K562 (cell line): ENCODE results near the gene SLC25A11. TPM values are rescaled to one million over a fixed set of nuclear protein-coding genes. Genes with fewer than 3 reads are reported as not detected.

Source experiments
- ATAC-seq: fragments of 200-7000 bp; cut with Tn5 transposase; 3 replicates; pipeline ENCODE4 v1.9.1; 2020; ENCODE audit warnings: moderate library complexity
- BruUV-seq: library from RNA; stranded (reverse); fragments of 400-500 nt; replicated peaks from 2 replicates; lab custom pipeline; 2021; lab: Mats Ljungman, UMichigan
- CTCF ChIA-PET: fragments of 300-600 bp; formaldehyde crosslinking; extraction: SDS; loops from one replicate; lab custom pipeline; 2021; ENCODE audit warnings: low intra/inter-chr PET ratio; lab: Yijun Ruan, JAX
- POLR2A ChIA-PET: fragments of 300-600, 350-650 bp; sonication (Branson Sonifier 250); formaldehyde crosslinking; extraction: SDS; loops from one replicate; lab custom pipeline; 2021; ENCODE audit warnings: antibody characterized with exemption, inconsistent platforms; lab: Yijun Ruan, JAX
- DNase-seq, 4 experiments: peaks; one replicate each; pipeline versions ENCODE4 v3.0.0 to v3.0.0-alpha.2; 2011 to 2018; ENCODE audit warnings: low spot score in 3 of 4, mixed read lengths in 3 of 4; ENCODE audit errors: extremely low read depth in 1 of 4
- FAIRE-seq: peaks from 2 replicates; lab custom pipeline; 2011; peaks lifted over from hg19 to GRCh38; lab: Jason Lieb, UNC
- H2AFZ ChIP-seq: 2 replicates; pipeline ENCODE4 v1.6.0; 2011; ENCODE audit warnings: low read depth, low read length, control low read depth, inconsistent platforms
- H3K27ac ChIP-seq: fragments of 200-600 bp; 3 replicates; pipeline ENCODE4 v1.8.0; 2011; ENCODE audit warnings: low read depth, mild to moderate bottlenecking, control low read depth, inconsistent platforms, low read length, moderate library complexity, mixed read lengths; ENCODE audit errors: extremely low read depth
- H3K27me3 ChIP-seq, 2 experiments: fragments of 300-600 bp in 1 of 2; 2 replicates in 1 of 2; 3 replicates in 1 of 2; pipeline versions ENCODE4 v1.6.0 to v1.8.0; 2011; ENCODE audit warnings: inconsistent platforms in 2 of 2, low read length in 2 of 2, mild to moderate bottlenecking in 1 of 2, mixed read lengths in 1 of 2, moderate library complexity in 1 of 2; ENCODE audit not compliant: control insufficient read depth in 2 of 2, insufficient read depth in 2 of 2
- H3K36me3 ChIP-seq: fragments of 300-600 bp; 3 replicates; pipeline ENCODE4 v1.8.0; 2011; ENCODE audit warnings: mild to moderate bottlenecking, low read length, inconsistent platforms; ENCODE audit not compliant: control insufficient read depth, insufficient read depth
- H3K4me1 ChIP-seq, 2 experiments: fragments of 200-600 bp in 1 of 2; replicated peaks in 1 of 2; 2 replicates in 1 of 2; 3 replicates in 1 of 2; pipeline versions ENCODE4 v1.5.1 to v1.8.0; 2011; ENCODE audit warnings: inconsistent platforms in 2 of 2, low read length in 2 of 2, mild to moderate bottlenecking in 1 of 2, mixed read lengths in 1 of 2, moderate library complexity in 1 of 2; ENCODE audit not compliant: control insufficient read depth in 2 of 2, insufficient read depth in 2 of 2
- H3K4me2 ChIP-seq: 2 replicates; pipeline ENCODE4 v1.6.1; 2011; ENCODE audit warnings: low read length, control low read depth, inconsistent platforms, mixed read lengths; ENCODE audit not compliant: insufficient read depth
- H3K4me3 ChIP-seq: fragments of 200-600 bp; sonication (generic), shearing (Covaris generic); 2 replicates; pipeline ENCODE4 v1.5.1; 2016; ENCODE audit warnings: control low read depth, inconsistent platforms
- H3K79me2 ChIP-seq: fragments of 200-600 bp; 3 replicates; pipeline ENCODE4 v1.8.0; 2011; ENCODE audit warnings: low read length, inconsistent platforms; ENCODE audit not compliant: control insufficient read depth, insufficient read depth
- H3K9ac ChIP-seq, 2 experiments: 2 replicates each; pipeline versions ENCODE4 v1.6.0 to v1.6.1; 2011; ENCODE audit warnings: low read depth in 2 of 2, low read length in 2 of 2, control low read depth in 1 of 2, inconsistent platforms in 1 of 2, mild to moderate bottlenecking in 1 of 2, mixed read lengths in 1 of 2; ENCODE audit not compliant: insufficient read depth in 1 of 2
- H3K9me1 ChIP-seq: one replicate; pipeline ENCODE4 v1.6.0; 2011; ENCODE audit warnings: inconsistent platforms, mild to moderate bottlenecking, low read length, moderate library complexity; ENCODE audit not compliant: control insufficient read depth, insufficient read depth
- H3K9me3 ChIP-seq: replicated peaks from 2 replicates; pipeline ENCODE4 v1.5.1; 2011; ENCODE audit warnings: low read depth, low read length, inconsistent platforms; ENCODE audit not compliant: control insufficient read depth, insufficient read depth
- H4K20me1 ChIP-seq: replicated peaks from 2 replicates; pipeline ENCODE4 v1.6.1; 2011; ENCODE audit warnings: low read length, inconsistent platforms, mixed read lengths; ENCODE audit not compliant: control insufficient read depth, insufficient read depth
- CEBPG ChIP-seq, 3 experiments: fragments of 200-800 bp in 1 of 3; sonication (Bioruptor generic) in 1 of 3; sonication (generic) in 1 of 3; formaldehyde crosslinking in 1 of 3; IDR thresholded peaks in 2 of 3; conservative IDR thresholded peaks in 1 of 3; 2 replicates each; pipeline versions ENCODE4 v1.6.1 to v1.8.0; 2016 to 2022; ENCODE audit warnings: missing compliant biosample characterization in 2 of 3, missing genetic modification characterization in 2 of 3, mild to moderate bottlenecking in 1 of 3, missing genetic modification reagents in 1 of 3
- E2F3 ChIP-seq: fragments of 250-450 bp; sonication (Bioruptor Pico); IDR thresholded peaks from 2 replicates; pipeline ENCODE4 v1.4.0; 2020; ENCODE audit warnings: mild to moderate bottlenecking
- ETV1 ChIP-seq: fragments of 450-650 bp; conservative IDR thresholded peaks from 2 replicates; pipeline ENCODE4 v1.6.1; 2016; ENCODE audit warnings: missing genetic modification characterization, control low read depth, low read depth, missing compliant biosample characterization
- FOSL1 ChIP-seq: fragments of 200-800 bp; sonication (Bioruptor generic); conservative IDR thresholded peaks from 2 replicates; pipeline ENCODE4 v1.6.1; 2016; ENCODE audit warnings: missing genetic modification characterization, missing compliant biosample characterization
- HNRNPH1 ChIP-seq: fragments of 200-400 bp; formaldehyde crosslinking; optimal IDR thresholded peaks from 2 replicates; pipeline ENCODE3; 2017; ENCODE audit warnings: low read depth, mild to moderate bottlenecking, low read length, moderate library complexity
- MAFG ChIP-seq: fragments of 450-650 bp; conservative IDR thresholded peaks from 2 replicates; pipeline ENCODE4 v1.6.1; 2016; ENCODE audit warnings: missing genetic modification characterization, missing compliant biosample characterization
- MECOM ChIP-seq: fragments of 250-450 bp; sonication (Bioruptor Pico); IDR thresholded peaks from 2 replicates; pipeline ENCODE4 v1.8.0; 2022; ENCODE audit warnings: inconsistent platforms
- NR3C1 ChIP-seq: sonication (generic); formaldehyde crosslinking; IDR thresholded peaks from 2 replicates; pipeline ENCODE4 v1.8.1; 2022; ENCODE audit warnings: missing genetic modification reagents
- RFX5 ChIP-seq: IDR thresholded peaks from 2 replicates; pipeline ENCODE4 v1.6.1; 2011; ENCODE audit warnings: low read depth, mild to moderate bottlenecking, improper control_type of control experiment, low read length
- THRA ChIP-seq: fragments of 450-650 bp; IDR thresholded peaks from 2 replicates; pipeline ENCODE4 v1.6.1; 2017; ENCODE audit warnings: mild to moderate bottlenecking, moderate library complexity
- ZBTB33 ChIP-seq: sonication (generic); formaldehyde crosslinking; IDR thresholded peaks from 2 replicates; pipeline ENCODE4 v1.8.1; 2023; ENCODE audit warnings: mild to moderate bottlenecking, missing genetic modification reagents
- ZNF175 ChIP-seq: fragments of 200-800 bp; sonication (Bioruptor generic); IDR thresholded peaks from 2 replicates; pipeline ENCODE4 v1.6.1; 2016; ENCODE audit warnings: low read depth, mild to moderate bottlenecking, missing genetic modification characterization, missing compliant biosample characterization
- WGBS: fragments of 100-300 bp; shearing (Covaris generic); methylation state at CpG from one replicate; pipeline ENCODE4 v1.1.6; 2016; ENCODE audit warnings: low coverage, mixed read lengths; ENCODE audit not compliant: insufficient coverage; ENCODE audit errors: missing lambda C conversion rate; 5-methylcytosine and 5-hydroxymethylcytosine counted together
- in situ Hi-C: fragments of 300-500 bp; cut with MboI; formaldehyde crosslinking; loops from 4 replicates; pipeline ENCODE4 v1.15.0; 2018; ENCODE audit warnings: inconsistent platforms, mixed read lengths
- intact Hi-C: fragments of 100-400 bp; cut with micrococcal nuclease; formaldehyde crosslinking; loops from 2 replicates; pipeline ENCODE4 v1.14.2; 2022
- polyA plus RNA-seq, 8 experiments: library from polyadenylated mRNA; depleted of rRNA in 4 of 8; stranded (reverse) in 5 of 8; unstranded in 3 of 8; fragments of >200 nt; fragmentation: Nextera tagmentation in 2 of 8; fragmentation: Illumina TruSeq in 1 of 8; extraction: Ambion mirVana in 2 of 8; extraction: Trizol in 1 of 8; gene quantifications; 2 replicates each; pipeline versions ENCODE4 v1.2.1 to v1.2.3, GENCODE V29; 2011 to 2014; ENCODE audit warnings: inconsistent platforms in 1 of 8, missing spikeins in 1 of 8
- total RNA-seq, 7 experiments: library from RNA; depleted of rRNA in 6 of 7; stranded (reverse); fragments of >200 nt in 6 of 7; fragmentation: Illumina TruSeq in 2 of 7; extraction: Trizol in 2 of 7; gene quantifications; 2 replicates each; pipeline versions ENCODE4 v1.2.1 to v1.2.3, GENCODE V29; 2011 to 2021; ENCODE audit warnings: low replicate concordance in 1 of 7
- TF ChIP-seq, protein P1 (sequence below): fragments of 250-450 bp; sonication (Bioruptor Pico); IDR thresholded peaks from 2 replicates; pipeline ENCODE4 v1.4.0; 2020; ENCODE audit warnings: mild to moderate bottlenecking, moderate library complexity, borderline replicate concordance

Gene SLC25A11
- total and polyA plus RNA-seq, 9 of the 15 experiments (the other 6 are each of a cell fraction or from before 2014, with no cell fraction given) = 3.1 to 56.7 (median 32.9) TPM

- peaks cover 26% of the 10 kb centered on the region for H3K79me2 ChIP-seq
- peaks cover 23 to 26% of the 10 kb centered on the region in 2 experiments for H3K4me1 ChIP-seq
- H3K4me3 ChIP-seq = no peak overlapping the region
- TF ChIP-seq FOSL1 (tag) (peak; percentile 75), ETV1 (tag) (no peak), RFX5 (no peak), HNRNPH1 (no peak), ZNF175 (peak; percentile 90), ZBTB33 (peak; percentile 89), E2F3 (CRISPR knock-in tag) (no peak), MECOM (CRISPR knock-in tag) (no peak), THRA (0 out of 2 replicates have a peak, but pooled peaks have one; percentile 2), NR3C1 (CRISPR knock-in tag) (no peak), MAFG (tag) (no peak), CEBPG (CRISPR knock-in tag; IDR thresholded peaks at IDR 0.05) (no peak), CEBPG (tag; conservative IDR thresholded peaks at IDR 0.05 in 1 of 2, IDR thresholded peaks at IDR 0.05 in 1 of 2) (peak in 1 of 2 experiments; percentile 66; a peak in 2 of 4 replicates)
- TF ChIP-seq, protein P1, sequence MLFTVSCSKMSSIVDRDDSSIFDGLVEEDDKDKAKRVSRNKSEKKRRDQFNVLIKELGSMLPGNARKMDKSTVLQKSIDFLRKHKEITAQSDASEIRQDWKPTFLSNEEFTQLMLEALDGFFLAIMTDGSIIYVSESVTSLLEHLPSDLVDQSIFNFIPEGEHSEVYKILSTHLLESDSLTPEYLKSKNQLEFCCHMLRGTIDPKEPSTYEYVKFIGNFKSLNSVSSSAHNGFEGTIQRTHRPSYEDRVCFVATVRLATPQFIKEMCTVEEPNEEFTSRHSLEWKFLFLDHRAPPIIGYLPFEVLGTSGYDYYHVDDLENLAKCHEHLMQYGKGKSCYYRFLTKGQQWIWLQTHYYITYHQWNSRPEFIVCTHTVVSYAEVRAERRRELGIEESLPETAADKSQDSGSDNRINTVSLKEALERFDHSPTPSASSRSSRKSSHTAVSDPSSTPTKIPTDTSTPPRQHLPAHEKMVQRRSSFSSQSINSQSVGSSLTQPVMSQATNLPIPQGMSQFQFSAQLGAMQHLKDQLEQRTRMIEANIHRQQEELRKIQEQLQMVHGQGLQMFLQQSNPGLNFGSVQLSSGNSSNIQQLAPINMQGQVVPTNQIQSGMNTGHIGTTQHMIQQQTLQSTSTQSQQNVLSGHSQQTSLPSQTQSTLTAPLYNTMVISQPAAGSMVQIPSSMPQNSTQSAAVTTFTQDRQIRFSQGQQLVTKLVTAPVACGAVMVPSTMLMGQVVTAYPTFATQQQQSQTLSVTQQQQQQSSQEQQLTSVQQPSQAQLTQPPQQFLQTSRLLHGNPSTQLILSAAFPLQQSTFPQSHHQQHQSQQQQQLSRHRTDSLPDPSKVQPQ (CRISPR knock-in tag) = no peak
- H3K27ac ChIP-seq = peak overlapping the region; percentile 95; the same call in 1 of the 3 replicates
- 83% methylated on average over 13 of the region's 16 CpGs for WGBS
- no peaks in the 10 kb centered on the region for H4K20me1 ChIP-seq
- no peaks in the 10 kb centered on the region for H3K27me3 ChIP-seq
- intact Hi-C loops = loop anchor here (10.0 kb wide), 1 partner anchor 65 kb away; the partner anchor contains the start of gene CHRNE
- no TSS peak for BruUV-seq
- no peaks in the 10 kb centered on the region for H3K9me3 ChIP-seq
- ChIA-PET CTCF (no interaction called here), POLR2A (interaction anchor here (0.6 to 1.4 kb wide), 5 partner anchors 10 to 864 kb away, joined by 3 to 8 read pairs (median 6); partner anchors contain the start of gene CAMTA2)
- ATAC-seq (no peak), FAIRE-seq (no peak), DNase-seq (no peak)
- no peak overlapping the region for H2AFZ ChIP-seq
- H3K36me3 ChIP-seq = peaks cover 64% of the 10 kb centered on the region; the same call in 2 of the 3 replicates
- H3K9ac ChIP-seq = peak overlapping the region; percentile 52 to 89; a peak in 2 of 4 replicates
- no peaks in the 10 kb centered on the region for H3K9me1 ChIP-seq
- in situ Hi-C loops = no loop called here
- peak overlapping the region; percentile 18; the same call in 1 of the 2 replicates for H3K4me2 ChIP-seq
Measured at GRCh38 chr17:4969551-4970173, 29.8 kb upstream of the SLC25A11 start.
